ENCODE data around the gene MINK1.
"Not testable (repeated sequence)": the region's sequence is repeated elsewhere in the genome, so short reads cannot be mapped to it uniquely, and the experiment has no call there.

Gene MINK1

GRCh38 chr17:4811471-4811870 lies 21.7 kb upstream of the MINK1 start:
- DNase-seq (ENCODE audit: low spot score) = no peak

- no peak for DNase-seq (ENCODE audit: low spot score)
Observed at GRCh38 chr17:4812690-4813089, 20.4 kb upstream of the MINK1 start.

- no peak for DNase-seq (ENCODE audit: low spot score)
Observed at GRCh38 chr17:4815043-4815675, 18.0 kb upstream of the MINK1 start.

GRCh38 chr17:4816826-4817225 lies 16.3 kb upstream of the MINK1 start:
- DNase-seq (ENCODE audit: low spot score) = no peak

GRCh38 chr17:4818276-4818675 lies 14.9 kb upstream of the MINK1 start:
- no peak for DNase-seq (ENCODE audit: low spot score)

- DNase-seq (ENCODE audit: low spot score) = no peak
Observed at GRCh38 chr17:4822835-4823234, 10.3 kb upstream of the MINK1 start.

- no peak for DNase-seq (ENCODE audit: low spot score)
Observed at GRCh38 chr17:4823373-4824089, 9.6 kb upstream of the MINK1 start.

- no peak for DNase-seq (ENCODE audit: low spot score)
Observed at GRCh38 chr17:4827399-4827798, 5.7 kb upstream of the MINK1 start.

- DNase-seq (ENCODE audit: low spot score) = not testable (repeated sequence)
Observed at GRCh38 chr17:4832829-4833177, 337 bp upstream of the MINK1 start.

GRCh38 chr17:4833941-4834680 lies 971 bp downstream of the MINK1 start:
- DNase-seq (ENCODE audit: low spot score) = peak; percentile 57

- peak; percentile 32 for DNase-seq (ENCODE audit: low spot score)
Observed at GRCh38 chr17:4834681-4835020, 1.5 kb downstream of the MINK1 start.

- DNase-seq (ENCODE audit: low spot score) = no peak
Observed at GRCh38 chr17:4836221-4836620, 3.1 kb downstream of the MINK1 start.

- DNase-seq (ENCODE audit: low spot score) = no peak
Observed at GRCh38 chr17:4837471-4838308, 4.5 kb downstream of the MINK1 start.

GRCh38 chr17:4838309-4838785 lies 5.2 kb downstream of the MINK1 start:
- no peak for DNase-seq (ENCODE audit: low spot score)

GRCh38 chr17:4839221-4839620 lies 6.1 kb downstream of the MINK1 start:
- no peak for DNase-seq (ENCODE audit: low spot score)

GRCh38 chr17:4839965-4840892 lies 7.1 kb downstream of the MINK1 start:
- no peak for DNase-seq (ENCODE audit: low spot score)

- DNase-seq (ENCODE audit: low spot score) = no peak
Observed at GRCh38 chr17:4840893-4841242, 7.7 kb downstream of the MINK1 start.

- DNase-seq (ENCODE audit: low spot score) = no peak
Observed at GRCh38 chr17:4842376-4842775, 9.2 kb downstream of the MINK1 start.

- no peak for DNase-seq (ENCODE audit: low spot score)
Observed at GRCh38 chr17:4843321-4844000, 10.3 kb downstream of the MINK1 start.

- no peak for DNase-seq (ENCODE audit: low spot score)
Observed at GRCh38 chr17:4845118-4845517, 12.0 kb downstream of the MINK1 start.
